ENCODE measurements around the gene PHLDB1.
"Not testable (repeated sequence)": the region's sequence is repeated elsewhere in the genome, so short reads cannot be mapped to it uniquely, and the experiment has no call there.

PHLDB1 gene

GRCh38 chr11:118659953-118660680, 52.7 kb downstream of the PHLDB1 start:
- no peak for DNase-seq

- DNase-seq: no peak
These were observed 53.4 kb downstream of the PHLDB1 start for GRCh38 chr11:118660681-118661424.

- DNase-seq: no peak
These were observed 54.2 kb downstream of the PHLDB1 start for GRCh38 chr11:118661425-118662301.

GRCh38 chr11:118662401-118663271, 55.2 kb downstream of the PHLDB1 start:
- DNase-seq: no peak

GRCh38 chr11:118663381-118663780, 56.0 kb downstream of the PHLDB1 start:
- DNase-seq: no peak

GRCh38 chr11:118663902-118664301, 56.5 kb downstream of the PHLDB1 start:
- DNase-seq: no peak

- DNase-seq: no peak
These were observed 59.0 kb downstream of the PHLDB1 start for GRCh38 chr11:118666371-118666770.

- no peak for DNase-seq
These were observed 62.6 kb downstream of the PHLDB1 start for GRCh38 chr11:118670063-118670462.

GRCh38 chr11:118671254-118671653, 63.8 kb downstream of the PHLDB1 start:
- DNase-seq: no peak

GRCh38 chr11:118672846-118673245, 65.4 kb downstream of the PHLDB1 start:
- no peak for DNase-seq

GRCh38 chr11:118673361-118674081, 66.1 kb downstream of the PHLDB1 start:
- no peak for DNase-seq

- no peak for DNase-seq
These were observed 66.6 kb downstream of the PHLDB1 start for GRCh38 chr11:118674082-118674435.

GRCh38 chr11:118677977-118678376, 70.6 kb downstream of the PHLDB1 start:
- no peak for DNase-seq

GRCh38 chr11:118678908-118679307, 71.5 kb downstream of the PHLDB1 start:
- DNase-seq: not testable (repeated sequence)

GRCh38 chr11:118679483-118679882, 72.1 kb downstream of the PHLDB1 start, which contains the start of gene TREH:
TSS of gene TREH (minus strand) at chr11:118679650. CDS start at chr11:118679627, 23 bp downstream.
- no peak for DNase-seq

- no peak for DNase-seq
These were observed 75.0 kb downstream of the PHLDB1 start for GRCh38 chr11:118682372-118682771.

GRCh38 chr11:118682939-118683338, 75.5 kb downstream of the PHLDB1 start:
- DNase-seq: not testable (repeated sequence)

GRCh38 chr11:118684187-118684586, 76.8 kb downstream of the PHLDB1 start:
- no peak for DNase-seq

- DNase-seq: no peak
These were observed 80.5 kb downstream of the PHLDB1 start for GRCh38 chr11:118687906-118688305.

GRCh38 chr11:118688339-118688738, 80.9 kb downstream of the PHLDB1 start:
- DNase-seq: not testable (repeated sequence)

- no peak for DNase-seq
These were observed 81.6 kb downstream of the PHLDB1 start for GRCh38 chr11:118688851-118689502.

All from inflammatory macrophage (primary cell).